Fibroblast of skin of abdomen (primary cell): Measurements from ENCODE around the gene MAIP1.
A peak's percentile ranks its signal among the peaks of the same experiment; 100 is the strongest.

Source experiments
- DNase-seq: peaks from one replicate; pipeline ENCODE4 v3.0.0-alpha.2; 2013

The MAIP1 gene

DNA sequence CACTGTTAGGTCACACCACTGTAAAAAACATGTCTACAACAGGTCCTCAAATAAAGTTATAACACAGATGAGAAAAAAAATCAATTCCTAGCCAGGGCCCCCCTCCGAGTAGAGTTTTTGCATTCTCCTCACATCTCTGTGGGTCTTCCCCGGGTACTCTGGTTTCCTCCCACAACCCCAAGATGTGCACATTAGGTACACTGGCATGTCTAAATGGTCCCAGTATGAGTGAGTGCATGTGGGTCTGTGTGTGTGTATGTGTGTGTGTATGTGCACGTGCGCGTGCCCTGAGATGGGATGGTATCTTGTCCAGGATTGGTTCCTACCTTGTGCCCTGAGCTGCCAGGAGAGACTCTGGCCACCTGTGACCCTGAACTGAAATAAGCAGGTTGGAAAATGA is 5.0 kb upstream of the MAIP1 start:
- no peak for DNase-seq

DNA sequence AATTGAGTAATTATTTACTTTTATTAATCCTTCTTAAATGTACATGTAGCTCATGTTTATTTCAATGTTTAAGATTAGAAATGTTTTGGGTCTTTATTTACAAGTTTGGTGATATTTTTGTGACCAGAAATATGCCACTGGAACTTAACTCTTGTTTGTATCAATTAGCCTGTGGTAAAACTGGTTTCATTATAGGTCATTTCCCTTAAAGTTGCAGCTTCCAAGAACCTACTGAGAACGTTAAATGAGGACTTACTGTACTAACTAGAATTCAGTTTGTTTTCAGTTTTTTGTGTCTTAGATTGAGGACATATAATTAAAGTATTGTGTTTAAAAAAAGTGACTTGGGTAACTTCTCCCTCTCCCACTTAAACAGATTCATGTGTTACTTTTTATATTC is 4.4 kb upstream of the MAIP1 start:
- DNase-seq, result no peak

DNA sequence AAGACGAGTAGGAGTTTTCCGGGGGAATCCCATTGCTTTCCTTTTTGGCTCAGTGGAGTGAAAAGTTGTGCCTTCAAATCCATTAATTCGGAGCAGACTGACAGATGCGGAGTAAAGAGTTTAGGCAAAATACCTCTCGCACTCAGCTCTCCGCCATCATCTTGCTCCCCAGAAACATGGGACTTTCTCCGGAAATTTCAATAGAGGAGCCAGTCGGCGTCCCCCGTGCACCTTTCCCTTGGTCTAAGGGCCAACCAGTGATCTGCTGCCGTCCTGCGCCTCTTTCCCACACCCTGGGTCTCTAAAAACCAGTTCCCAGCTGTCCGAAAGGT is 409 bp upstream of the MAIP1 start:
- no peak for DNase-seq

DNA sequence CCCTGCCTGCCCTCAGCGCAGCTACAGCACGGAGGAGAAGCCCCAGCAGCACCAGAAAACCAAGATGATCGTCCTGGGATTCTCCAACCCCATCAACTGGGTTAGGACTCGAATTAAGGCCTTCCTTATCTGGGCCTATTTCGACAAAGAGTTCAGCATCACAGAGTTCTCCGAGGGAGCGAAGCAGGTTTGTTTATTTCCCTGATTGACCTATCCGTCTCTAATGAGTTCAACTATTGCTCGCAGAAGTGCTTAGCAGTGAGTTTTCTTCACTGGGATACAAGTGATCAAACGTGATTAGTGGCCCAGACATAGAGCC is 639 bp downstream of the MAIP1 start:
- DNase-seq, result no peak

DNA sequence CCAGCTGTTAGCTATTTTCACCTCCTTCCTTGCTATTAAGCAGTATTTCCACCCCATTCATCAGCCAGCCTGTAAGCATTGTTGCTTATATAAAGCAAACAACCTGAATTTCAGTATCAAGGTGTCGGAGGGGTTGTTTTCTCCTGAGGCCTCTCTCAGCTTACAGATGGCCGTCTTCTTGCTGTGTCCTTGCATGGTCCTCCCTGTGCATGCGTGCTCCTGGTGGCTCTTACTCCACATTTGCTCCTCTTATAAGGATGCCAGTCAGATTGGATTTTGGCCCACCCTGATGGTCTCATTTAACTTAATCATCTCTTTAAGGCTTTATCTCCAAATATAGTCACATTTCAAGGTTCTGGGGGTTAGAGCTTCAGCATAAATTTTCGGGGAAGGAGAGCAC is 2.6 kb downstream of the MAIP1 start:
- no peak for DNase-seq

DNA sequence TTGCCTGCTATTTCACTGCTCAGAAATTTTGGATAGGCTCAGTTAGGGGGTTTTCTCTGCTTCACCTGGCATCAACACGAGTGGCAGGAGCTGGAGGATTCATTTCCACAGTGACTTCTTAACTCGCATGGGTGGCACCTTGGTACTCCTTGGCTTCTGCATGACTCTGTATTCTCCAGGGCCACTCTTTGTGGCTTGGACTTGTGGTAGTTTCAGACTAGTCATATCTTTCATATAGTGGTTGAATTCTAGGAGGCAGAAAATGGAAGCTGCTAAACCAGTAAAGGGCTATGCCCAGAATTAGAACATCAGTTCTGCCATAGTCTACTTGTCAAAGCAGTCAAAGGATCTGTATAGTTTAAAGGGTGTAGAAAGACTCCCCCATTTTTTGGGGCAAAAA is 6.8 kb downstream of the MAIP1 start:
- DNase-seq, result no peak

DNA sequence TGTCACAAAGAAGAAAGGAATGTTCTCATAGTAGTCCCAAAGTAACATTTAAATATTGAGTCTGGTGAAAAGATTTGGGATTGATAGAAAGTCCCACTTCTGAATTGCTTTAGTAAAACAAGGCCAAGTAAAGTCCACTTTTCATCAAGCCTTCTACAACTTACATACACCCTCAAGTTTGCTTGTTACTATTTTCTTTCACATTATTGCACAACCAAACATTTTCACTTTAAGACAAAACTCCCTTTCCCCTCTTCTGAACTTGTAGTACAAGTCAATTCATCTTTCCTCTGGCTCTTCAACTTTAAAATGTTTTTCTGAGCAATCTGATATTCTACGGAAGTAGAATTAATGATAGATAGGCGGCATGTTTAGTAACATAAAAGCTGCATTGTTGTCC is 11.0 kb downstream of the MAIP1 start:
- no peak for DNase-seq

DNA sequence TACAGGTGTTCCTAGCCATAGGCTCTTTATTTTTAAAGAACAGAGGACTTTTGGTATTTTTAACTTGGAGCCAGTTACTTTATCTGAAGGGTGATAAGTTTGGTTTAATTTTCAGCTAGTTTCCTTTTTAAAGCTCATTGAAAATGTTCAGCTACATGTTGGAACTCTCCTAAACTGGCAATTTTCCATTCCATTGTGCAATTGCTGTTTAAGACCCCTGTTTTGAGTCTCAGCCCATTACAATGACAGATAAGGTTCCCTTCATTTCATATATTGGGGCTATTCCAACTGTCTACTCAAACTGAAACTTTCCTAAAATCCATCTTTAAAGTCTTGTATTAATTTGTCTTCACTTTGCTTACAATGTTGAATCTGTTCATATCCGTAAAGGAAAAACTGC is 11.6 kb downstream of the MAIP1 start:
- no peak for DNase-seq

DNA sequence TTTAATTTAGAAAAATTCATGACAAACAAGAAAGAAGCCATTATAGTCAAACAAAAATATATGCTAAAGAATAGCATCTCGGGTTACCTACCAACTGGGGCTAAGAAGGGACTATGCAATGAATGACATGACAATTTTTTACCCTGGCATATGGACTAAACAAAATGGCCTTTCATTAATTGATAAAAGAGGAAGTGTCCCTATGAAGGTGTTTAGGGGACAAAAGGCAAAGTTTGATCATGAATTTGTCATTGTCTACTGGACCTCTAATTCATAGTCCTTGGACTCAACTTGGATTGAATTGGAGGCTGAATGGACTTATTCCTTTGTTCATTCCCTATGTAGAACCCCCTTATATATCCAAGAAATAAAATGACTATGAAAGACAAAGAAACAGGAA is 12.7 kb downstream of the MAIP1 start:
- DNase-seq, result no peak

DNA sequence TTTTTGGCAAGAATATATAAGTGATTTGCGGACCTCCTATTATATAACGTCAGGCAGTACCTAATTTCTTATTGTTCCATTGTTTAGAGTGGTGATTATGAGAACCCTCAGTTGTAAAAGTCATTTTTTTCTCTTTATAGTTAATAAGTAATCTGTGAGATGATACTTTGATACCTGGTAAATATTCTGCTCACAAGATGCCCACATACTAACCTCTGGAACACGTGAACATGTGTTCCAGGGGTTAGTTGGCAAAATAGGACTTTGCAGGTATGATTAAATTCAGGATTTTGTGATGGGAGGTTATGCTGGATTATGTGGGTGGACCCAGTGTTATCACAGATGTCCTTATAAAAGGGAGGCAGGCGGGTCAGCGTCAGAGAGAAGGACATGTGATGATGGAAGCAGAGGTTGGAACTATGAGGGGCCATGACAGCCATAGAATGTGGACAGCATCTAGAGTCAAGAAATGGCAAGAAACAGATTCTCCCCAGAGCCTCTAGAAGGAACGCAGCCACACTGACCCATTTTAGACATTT is 16.8 kb downstream of the MAIP1 start:
- no peak for DNase-seq

DNA sequence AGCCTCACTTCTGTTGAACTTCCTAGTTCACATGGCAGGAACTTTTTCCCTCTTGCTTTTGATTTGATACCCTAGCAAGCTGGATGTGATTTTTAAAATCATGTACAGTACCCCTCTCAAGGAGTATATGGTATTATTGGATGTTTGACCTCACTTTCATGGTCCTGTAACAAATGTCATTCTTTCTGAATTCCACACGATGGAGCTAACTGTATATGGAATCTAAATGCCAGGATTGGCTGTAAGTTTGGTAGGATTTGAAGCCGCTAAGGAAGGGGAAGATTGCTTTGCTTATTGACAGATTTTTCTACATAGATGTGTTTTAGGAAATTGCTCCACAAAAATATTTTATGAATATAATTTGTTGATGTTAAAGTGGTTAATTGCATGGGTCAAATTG is 18.3 kb downstream of the MAIP1 start:
- DNase-seq, result peak; percentile 67

DNA sequence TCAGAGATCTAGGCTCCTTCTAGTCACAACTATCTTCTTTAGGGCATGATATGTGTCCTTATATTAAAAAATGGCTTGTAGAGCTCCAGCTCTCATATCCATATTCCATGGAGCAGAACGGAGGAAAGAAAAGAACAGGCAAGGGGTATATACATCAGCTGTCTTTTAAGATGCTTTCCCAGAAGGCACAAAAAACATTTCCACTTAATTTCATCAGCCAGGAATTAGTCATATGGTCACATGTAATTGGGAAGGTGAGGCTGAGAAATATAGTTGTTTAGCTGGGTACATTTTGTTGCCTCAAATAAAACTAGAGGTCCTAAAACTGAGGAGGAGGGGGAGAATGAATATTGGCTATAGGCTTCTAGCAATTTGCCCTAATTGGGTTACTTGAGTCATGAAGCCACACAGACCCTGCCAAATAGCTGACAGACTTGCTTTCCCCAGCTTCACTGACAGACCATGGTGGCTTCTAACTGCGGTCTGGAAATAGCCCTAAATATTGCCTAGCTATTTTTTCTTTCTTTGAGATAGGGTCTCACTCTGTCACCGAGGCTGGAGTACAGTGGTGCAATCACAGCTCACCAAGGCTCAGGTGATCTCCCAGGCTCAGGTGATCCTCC is 20.0 kb downstream of the MAIP1 start:
- peak; percentile 85 for DNase-seq

DNA sequence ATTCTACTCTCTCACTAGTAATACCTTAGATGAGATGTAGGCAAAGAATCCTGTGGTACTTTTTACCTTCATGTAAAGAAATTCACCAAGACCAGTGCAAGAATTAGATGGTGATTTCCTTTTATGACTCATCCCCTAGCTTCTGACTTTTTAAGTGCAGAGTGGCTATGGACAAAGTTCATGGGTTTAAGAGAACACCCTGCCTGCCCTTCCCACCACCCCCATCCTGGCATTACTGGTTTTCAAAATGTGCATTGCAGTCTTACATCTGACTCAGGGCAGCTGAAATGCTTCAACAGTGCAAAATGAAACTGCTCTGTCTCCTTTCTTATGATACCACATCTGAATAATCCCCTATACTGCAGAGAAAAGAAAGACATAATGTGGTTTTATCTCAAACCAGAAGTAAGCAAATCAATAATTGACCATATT is 22.6 kb downstream of the MAIP1 start:
- DNase-seq, result peak; percentile 61

DNA sequence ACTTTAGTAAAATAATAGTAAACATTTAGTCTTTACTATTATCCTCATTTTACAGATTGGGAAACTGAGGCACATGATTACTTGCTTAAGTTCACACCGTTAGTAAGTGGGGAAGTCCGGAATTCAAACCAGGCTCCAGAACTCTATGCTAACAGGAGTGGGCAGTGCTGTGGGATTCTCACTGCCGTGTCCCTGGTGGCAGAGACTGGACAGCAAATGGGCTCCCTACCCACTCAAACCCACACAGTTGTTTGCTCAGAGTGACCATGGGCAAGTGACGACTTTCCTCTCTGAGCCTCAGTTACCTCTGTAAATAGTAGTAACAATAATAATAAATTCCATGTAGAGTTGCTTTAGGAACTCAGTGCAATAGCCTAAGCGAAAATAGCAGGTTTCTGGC is 24.0 kb downstream of the MAIP1 start:
- no peak for DNase-seq

DNA sequence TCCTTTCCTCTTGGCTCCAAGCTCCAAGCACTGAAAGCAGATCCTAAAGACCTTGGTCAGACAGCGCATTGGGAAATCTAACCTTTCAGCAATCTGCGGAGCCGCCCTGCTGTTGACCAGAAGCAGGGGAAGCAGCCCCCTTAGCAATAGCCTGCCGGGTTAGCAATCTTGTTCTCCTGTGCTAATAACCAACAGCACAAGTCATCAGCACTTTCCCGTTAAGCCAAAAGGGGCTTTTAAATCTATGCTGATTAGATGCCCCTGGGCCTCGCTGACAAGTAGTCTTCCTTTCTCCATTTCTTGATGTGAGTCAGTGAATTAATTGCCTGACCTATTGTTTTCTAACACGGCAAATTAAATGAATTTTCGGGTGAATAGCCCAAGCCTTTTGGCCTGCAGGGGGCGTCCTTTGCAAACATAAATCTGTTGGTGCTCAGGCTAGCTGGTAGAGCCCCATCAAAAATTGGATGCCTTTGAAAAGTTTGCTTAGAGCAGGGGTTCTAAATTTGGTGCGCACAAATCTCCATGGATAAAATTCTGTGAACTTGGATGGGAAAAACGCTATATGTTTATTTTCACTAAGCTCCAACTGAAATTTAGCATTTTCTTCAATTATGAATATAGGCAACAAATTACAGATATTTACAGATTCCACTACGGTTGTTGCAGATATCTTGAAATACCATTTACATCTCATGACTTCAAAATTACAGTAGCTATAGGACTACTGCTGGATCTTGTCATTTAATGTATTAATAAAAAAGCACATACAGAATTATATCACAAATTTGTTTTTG is 24.6 kb downstream of the MAIP1 start:
- DNase-seq, result peak; percentile 79

DNA sequence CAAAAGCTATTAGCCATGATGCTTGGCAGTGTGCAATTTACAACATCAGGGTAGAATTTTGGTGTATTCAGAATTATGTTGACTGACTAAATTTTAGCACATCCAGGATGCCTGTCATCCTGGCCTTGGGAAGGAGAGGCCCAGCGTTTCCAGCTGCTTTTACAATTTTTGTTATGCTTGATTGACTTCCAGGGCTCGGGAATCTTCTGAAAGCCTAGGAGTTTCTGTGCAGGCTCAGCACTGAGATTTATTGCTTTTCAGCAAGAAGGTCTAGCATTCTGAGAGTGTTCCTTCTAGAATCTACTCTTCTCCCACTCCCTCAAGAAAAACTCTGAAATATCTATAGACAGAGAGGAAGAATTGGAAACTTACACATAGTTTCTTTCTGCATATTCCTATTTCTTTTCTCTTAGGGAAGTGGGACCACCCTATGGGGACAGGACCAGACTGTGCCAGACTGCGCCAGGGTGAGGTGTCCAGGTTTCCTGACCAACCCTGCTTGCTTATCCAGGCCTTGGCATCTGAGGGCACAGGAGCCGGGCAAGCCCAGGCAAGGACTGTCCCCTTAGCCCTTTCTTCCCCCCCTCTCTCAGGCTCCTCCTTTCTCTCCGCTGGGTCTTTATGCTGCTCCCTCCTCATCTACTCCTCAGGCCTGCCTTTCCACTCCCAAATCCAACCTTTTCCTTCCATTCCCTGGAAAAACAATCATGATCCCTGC is 26.9 kb downstream of the MAIP1 start:
- peak; percentile 49 for DNase-seq

DNA sequence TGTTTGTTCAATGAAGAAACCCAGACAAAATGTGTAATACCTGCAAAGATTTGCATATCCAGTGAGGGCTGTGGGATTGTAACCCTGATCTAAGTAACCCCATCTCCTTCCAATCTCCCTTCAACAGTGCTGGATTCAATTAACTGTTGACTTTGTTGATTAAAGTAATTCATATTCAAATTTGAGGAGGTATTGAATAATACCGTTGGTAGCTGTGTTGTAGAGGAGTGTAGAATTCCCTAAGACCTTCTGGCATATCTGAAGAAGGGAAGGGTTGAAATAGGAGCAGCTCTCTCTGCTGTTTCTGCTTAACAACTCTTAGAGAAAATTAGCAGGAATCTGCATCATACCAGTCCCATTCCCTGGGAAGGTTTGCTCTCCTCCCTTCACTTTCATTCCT is 28.2 kb downstream of the MAIP1 start:
- no peak for DNase-seq

DNA sequence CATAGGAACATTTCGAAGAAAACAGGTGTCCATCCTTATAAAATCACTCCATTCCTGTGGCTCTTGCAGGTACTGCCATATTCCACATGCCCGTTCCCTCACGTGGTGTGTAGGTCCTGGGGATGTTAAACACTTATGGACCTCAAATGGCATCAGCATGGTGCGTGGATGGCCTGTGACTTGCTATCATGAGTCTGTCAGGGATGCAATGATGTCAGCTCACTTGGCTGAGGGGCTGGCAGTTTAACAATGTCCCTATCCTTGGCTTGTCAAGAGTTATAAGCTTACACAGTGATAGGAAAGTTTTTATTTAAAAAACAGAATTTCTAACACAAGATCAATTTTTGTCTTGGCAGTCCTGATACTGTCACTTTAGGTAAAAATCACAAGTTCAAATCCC is 28.8 kb downstream of the MAIP1 start:
- DNase-seq, result no peak

DNA sequence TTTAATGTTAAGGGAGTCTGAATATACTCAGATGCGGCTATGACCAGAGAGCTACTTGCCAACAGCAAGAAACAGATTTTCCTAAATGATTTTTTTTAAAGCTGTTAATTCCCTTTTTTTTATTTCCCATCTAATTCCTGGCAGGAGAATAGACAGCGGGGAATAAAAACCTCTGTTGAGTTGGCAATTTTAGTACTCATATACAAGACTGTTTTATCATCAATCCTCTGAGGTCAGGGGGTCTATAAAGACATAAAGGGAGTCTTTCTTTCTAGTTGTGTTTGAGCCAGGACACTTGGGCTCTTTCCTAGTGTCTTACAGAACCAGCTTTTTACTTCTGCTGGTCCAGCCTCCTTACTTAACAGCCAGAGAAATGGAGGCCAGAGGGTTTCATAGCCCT is 29.4 kb downstream of the MAIP1 start:
- DNase-seq, result no peak

DNA sequence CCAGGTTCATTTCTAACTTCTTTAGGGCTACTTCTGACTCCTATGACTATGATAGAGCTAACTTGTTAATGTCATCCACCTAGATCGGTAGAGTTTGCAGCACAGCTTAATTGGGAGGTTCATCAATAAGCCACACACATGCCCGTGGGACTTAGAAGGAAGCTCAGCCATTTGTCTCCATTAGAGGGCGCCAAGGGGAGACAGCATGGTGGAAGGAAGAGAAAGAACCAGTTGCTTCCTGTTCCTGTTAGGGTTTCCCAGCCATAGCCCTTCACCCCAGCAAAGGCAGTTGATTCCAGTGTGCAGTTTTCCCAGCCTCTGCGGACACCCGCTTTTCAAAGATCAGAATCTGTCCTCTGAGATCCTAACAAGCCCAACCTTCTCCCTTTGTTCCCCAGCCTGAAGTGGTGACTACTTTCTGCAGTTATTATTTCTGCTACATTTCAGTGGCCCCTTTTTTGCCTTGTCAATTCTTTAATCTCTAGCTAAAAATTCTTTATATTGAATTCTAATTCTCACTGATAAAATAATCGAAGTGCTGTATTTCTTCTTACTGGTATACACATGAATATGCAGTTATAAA is 30.3 kb downstream of the MAIP1 start:
- peak; percentile 76 for DNase-seq

DNA sequence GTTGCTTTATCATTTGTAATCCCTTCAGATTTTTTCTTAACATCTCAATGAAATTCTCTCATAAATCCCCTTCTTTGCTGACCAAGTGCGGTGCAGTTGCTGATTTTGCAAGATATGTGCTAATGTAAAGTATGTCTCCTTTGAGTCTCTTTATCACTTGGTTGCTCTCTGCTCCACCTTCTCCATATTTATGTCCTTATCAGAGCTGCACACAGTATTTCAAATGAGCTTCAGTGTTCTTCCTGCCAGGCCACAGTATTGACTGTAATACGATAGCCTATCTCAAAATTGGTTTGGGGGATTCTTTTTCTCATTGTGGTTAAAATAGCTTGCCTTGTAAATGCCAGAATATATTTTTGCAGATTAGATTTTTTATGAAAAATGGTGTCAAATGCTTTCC is 32.2 kb downstream of the MAIP1 start:
- DNase-seq, result no peak

DNA sequence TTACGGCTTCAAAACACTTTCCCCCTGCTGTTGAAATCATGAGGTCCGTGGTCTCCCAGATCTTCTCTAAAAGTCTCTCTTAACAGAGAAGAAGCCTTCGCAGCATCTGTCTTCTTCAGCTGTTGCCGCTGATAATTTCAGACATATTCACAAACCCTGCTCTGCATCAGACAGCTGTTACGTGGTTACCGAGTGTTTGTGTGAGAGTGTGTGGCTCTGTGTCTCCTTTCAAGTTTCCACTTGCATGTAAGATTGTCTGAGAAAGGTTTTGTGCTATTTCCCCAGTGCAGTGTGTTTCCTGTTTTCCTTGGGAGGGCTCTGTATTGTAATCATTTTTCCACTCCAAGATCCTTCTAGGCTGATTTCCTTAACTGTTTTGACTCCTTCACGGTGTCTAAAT is 32.8 kb downstream of the MAIP1 start:
- DNase-seq, result peak; percentile 35

DNA sequence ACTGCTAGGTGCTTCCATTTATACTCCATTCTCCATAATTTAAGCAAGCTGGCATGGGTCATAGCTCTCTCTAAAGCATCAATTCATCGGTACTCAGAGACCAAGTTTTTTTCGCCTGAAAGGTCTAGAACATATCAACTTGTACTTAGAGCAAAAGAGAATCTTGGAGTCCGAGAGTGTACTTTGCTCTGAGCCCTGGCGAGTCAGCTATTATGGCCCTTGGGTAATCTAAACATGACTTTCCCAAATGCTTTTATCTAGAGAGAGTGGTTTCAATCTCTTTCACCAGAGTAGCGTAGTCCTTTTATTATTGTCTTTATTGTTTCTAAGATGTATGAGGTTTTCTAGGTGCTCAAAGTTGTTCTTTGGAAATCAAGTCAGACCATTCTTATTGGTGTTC is 34.4 kb downstream of the MAIP1 start:
- no peak for DNase-seq

DNA sequence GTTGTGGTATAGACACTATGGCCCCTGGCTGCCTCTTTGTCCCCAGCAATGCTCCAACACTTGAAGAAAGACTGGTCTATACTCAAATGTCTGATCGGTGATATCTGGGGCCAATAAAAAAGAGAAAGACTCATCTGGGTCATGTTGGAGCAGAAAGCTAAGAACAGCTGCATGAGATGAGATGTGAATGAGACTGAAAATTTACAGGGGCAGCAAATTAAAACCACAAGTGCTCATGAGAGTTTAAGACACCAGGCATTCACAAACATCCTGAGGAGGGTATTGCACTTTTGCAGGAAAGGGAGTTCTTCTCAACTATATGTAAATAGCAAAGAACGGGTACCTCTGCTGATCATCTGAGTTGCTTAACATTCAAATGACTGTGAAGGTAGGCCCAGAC is 36.3 kb downstream of the MAIP1 start:
- no peak for DNase-seq
